Lung (tissue), 12 donors: ENCODE measurements around the gene ODAD3. TPM values are rescaled to one million over a fixed set of nuclear protein-coding genes. Genes with fewer than 3 reads are reported as not detected.
"Not testable (repeated sequence)": the region's sequence is repeated elsewhere in the genome, so short reads cannot be mapped to it uniquely, and the experiment has no call there.

ENCODE experiments used
- ATAC-seq: fragments of 200-7000 bp; cut with Tn5 transposase; one replicate; pipeline ENCODE4 v1.9.1; 2020; ENCODE audit warnings: moderate number of reproducible peaks; ENCODE audit not compliant: insufficient read depth, low FRiP score
- DNase-seq, 3 donors: peaks; one replicate each; pipeline ENCODE4 v3.0.0-alpha.2; 2013 to 2017
- H3K27ac ChIP-seq, 2 donors: one replicate each; pipeline ENCODE4 v1.5.1; 2013; ENCODE audit warnings: mild to moderate bottlenecking in 2 of 2, moderate library complexity in 2 of 2, control low read depth in 1 of 2, inconsistent platforms in 1 of 2, low read depth in 1 of 2, low read length in 1 of 2
- H3K27me3 ChIP-seq, 3 donors: one replicate each; pipeline ENCODE4 v1.5.1; 2013; ENCODE audit warnings: low read length in 2 of 3; ENCODE audit not compliant: control insufficient read depth in 3 of 3, insufficient read depth in 3 of 3
- H3K36me3 ChIP-seq, 4 donors: one replicate each; pipeline ENCODE4 v1.5.1; 2013; ENCODE audit warnings: low read length in 4 of 4, mild to moderate bottlenecking in 1 of 4, moderate library complexity in 1 of 4; ENCODE audit not compliant: control insufficient read depth in 4 of 4, insufficient read depth in 4 of 4
- H3K4me1 ChIP-seq, 5 donors: one replicate each; pipeline ENCODE4 v1.5.1; 2013; ENCODE audit warnings: low read length in 5 of 5, mild to moderate bottlenecking in 2 of 5, moderate library complexity in 1 of 5; ENCODE audit not compliant: control insufficient read depth in 5 of 5, insufficient read depth in 5 of 5
- H3K4me3 ChIP-seq: one replicate; pipeline ENCODE4 v1.5.1; 2013; ENCODE audit warnings: mild to moderate bottlenecking, control low read depth, moderate library complexity
- H3K9ac ChIP-seq, 2 donors: one replicate each; pipeline ENCODE4 v1.5.1; 2013; ENCODE audit warnings: low read length in 2 of 2, control low read depth in 1 of 2; ENCODE audit not compliant: insufficient read depth in 1 of 2
- H3K9me3 ChIP-seq, 4 donors: one replicate each; pipeline ENCODE4 v1.5.1; 2013; ENCODE audit warnings: low read length in 3 of 4, mild to moderate bottlenecking in 1 of 4, moderate library complexity in 1 of 4; ENCODE audit not compliant: control insufficient read depth in 4 of 4, insufficient read depth in 3 of 4
- WGBS, 2 donors: extraction: QIAGEN DNeasy Blood & Tissue Kit; methylation state at CpG; one replicate each; pipeline ENCODE4 v1.1.7; 2013; 5-methylcytosine and 5-hydroxymethylcytosine counted together
- polyA plus RNA-seq, 2 donors: library from polyadenylated mRNA; stranded (reverse); fragments of 200-250 nt; gene quantifications; one replicate each; pipeline ENCODE4 v1.2.1, GENCODE V29; 2013
- total RNA-seq, 2 donors: library from RNA; depleted of rRNA in 1 of 2; stranded (reverse); fragments of >200 nt in 1 of 2; gene quantifications; one replicate each; pipeline ENCODE4 v1.2.1, GENCODE V29; 2014 to 2021
- TF ChIP-seq, protein P1 (sequence below): IDR thresholded peaks from 2 replicates; pipeline ENCODE4 v1.5.1; 2012; ENCODE audit warnings: mild to moderate bottlenecking; ENCODE audit errors: control extremely low read depth, extremely low read depth
- donor health status: control.
- donor health status: control.
- donor health status: Bipolar disorder and iron deficiency.
- donor health status: healthy.
- donor health status: DM: yes; HTN: yes; CAD: no.

The ODAD3 gene
- total and polyA plus RNA-seq, 4 donors = 2.0 to 9.8 (median 4.2) TPM

DNA sequence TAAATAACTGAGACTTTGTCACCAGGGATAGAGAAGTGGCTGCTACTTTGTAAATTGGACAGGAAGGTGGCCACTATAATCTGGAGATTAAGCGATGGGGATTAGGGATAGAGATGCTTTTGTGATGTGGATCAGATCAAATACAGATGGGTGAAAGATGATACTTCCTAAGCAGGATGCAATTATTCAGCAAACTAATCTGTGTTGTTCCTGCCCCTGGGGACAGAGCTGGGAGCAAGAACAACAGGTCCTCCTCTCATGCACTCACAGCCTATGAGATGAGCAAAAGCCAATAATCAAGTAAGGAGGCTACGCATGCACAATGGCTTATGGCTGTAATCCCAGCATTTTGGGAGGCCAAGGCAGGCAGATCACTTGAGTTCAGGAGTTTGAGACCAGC, 20.4 kb downstream of the ODAD3 start:
- Histone ChIP-seq H3K9me3 (peaks cover 0 to 2% (median 0%) of the 10 kb centered on the region in 4 donors), H3K27me3 (peaks cover 0 to 14% (median 11%) of the 10 kb centered on the region in 3 donors), H3K36me3 (peaks cover 0 to 1% (median 0%) of the 10 kb centered on the region in 4 donors), H3K27ac (no peak overlapping the region), H3K9ac (no peak overlapping the region), H3K4me3 (no peak overlapping the region), H3K4me1 (peaks cover 0 to 2% (median 0%) of the 10 kb centered on the region in 5 donors)
- no peak for ATAC-seq
- DNase-seq = no peak
- TF ChIP-seq, protein P1, sequence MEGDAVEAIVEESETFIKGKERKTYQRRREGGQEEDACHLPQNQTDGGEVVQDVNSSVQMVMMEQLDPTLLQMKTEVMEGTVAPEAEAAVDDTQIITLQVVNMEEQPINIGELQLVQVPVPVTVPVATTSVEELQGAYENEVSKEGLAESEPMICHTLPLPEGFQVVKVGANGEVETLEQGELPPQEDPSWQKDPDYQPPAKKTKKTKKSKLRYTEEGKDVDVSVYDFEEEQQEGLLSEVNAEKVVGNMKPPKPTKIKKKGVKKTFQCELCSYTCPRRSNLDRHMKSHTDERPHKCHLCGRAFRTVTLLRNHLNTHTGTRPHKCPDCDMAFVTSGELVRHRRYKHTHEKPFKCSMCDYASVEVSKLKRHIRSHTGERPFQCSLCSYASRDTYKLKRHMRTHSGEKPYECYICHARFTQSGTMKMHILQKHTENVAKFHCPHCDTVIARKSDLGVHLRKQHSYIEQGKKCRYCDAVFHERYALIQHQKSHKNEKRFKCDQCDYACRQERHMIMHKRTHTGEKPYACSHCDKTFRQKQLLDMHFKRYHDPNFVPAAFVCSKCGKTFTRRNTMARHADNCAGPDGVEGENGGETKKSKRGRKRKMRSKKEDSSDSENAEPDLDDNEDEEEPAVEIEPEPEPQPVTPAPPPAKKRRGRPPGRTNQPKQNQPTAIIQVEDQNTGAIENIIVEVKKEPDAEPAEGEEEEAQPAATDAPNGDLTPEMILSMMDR = no peak
- 95 to 96% methylated on average over 2 of the region's 2 CpGs for WGBS, 2 donors

DNA sequence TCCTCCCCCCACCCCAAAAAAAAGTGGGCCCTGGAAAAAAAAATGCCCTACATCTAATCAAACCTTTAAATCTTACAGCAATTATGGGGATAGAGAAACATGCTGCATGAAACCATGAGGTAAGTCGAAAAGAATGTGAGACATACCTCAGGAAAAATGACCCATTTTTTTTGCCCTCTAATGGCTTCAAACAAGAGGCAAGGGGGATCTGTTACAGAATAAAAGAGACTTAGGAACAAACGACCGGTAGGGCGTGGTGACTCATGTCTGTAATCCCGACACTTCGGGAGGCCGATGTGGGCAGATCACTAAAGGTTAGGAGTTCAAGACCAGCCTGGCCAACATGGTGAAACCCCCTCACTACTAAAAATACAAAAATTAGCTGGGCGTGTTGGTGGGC, 24.2 kb downstream of the ODAD3 start:
- TF ChIP-seq, protein P1 = no peak
- Histone ChIP-seq H3K4me3 (no peak overlapping the region), H3K9me3 (no peaks in the 10 kb centered on the region), H3K9ac (no peak overlapping the region), H3K36me3 (peaks cover 0 to 1% (median 0%) of the 10 kb centered on the region in 4 donors), H3K4me1 (no peaks in the 10 kb centered on the region), H3K27ac (no peak overlapping the region), H3K27me3 (peaks cover 0 to 7% (median 0%) of the 10 kb centered on the region in 3 donors)
- WGBS, 2 donors = 73 to 77% methylated on average over 8 of the region's 8 CpGs
- DNase-seq = no peak
- ATAC-seq = no peak

DNA sequence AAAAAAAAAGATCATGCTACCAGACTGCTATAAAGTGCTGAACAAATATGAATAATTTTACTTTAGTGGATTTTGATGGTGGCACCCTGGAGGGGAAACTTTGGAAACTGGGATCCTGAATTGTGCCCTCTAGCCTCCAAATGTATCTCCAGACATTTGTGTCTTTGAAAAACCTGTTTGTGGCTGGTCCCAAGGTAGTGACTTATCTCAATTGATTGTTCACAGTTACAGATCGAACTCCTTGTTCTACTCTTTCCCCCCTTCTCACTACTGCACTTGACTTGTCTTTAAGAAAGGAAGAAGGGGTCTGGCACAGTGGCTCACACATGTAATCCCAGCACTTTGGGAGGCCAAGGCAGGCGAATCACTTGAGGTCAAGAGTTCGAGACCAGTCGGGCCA, 26.3 kb downstream of the ODAD3 start:
- Histone ChIP-seq H3K9me3 (no peaks in the 10 kb centered on the region), H3K27ac (no peak overlapping the region), H3K9ac (no peak overlapping the region), H3K4me1 (no peaks in the 10 kb centered on the region), H3K4me3 (no peak overlapping the region), H3K27me3 (peaks cover 0 to 7% (median 0%) of the 10 kb centered on the region in 3 donors), H3K36me3 (peaks cover 0 to 1% (median 0%) of the 10 kb centered on the region in 4 donors)
- WGBS, 2 donors = 86 to 93% methylated on average over 4 of the region's 4 CpGs
- TF ChIP-seq, protein P1 = no peak
- ATAC-seq (no peak), DNase-seq (no peak)

DNA sequence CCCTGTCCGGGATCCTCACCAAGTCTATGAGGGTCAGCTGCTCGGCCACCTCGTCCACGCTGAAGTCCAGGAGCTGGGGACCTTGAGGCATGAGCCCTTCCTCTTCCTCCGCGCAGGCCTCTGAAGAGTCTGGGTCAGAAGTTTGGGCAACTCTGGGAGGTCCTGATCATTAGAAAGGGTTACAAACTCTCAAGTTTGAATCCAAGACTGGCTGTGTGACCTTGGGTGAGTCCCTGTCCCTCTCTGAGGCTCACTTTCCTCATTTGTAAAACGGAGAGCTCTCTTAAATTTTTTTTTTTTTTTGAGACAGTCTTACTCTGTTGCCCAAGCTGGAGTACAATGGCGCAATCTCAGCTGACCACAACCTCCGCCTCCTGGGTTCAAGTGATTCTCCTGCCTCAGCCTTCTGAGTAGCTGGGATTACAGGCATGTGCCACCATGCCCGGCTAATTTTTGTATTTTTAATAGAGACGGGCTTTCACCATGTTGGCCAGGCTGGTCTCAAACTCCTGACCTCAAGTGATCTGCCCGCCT, 28.2 kb downstream of the ODAD3 start:
- not testable (repeated sequence) for H3K36me3 ChIP-seq, DNase-seq, H3K27ac ChIP-seq, H3K9me3 ChIP-seq, H3K4me3 ChIP-seq, H3K9ac ChIP-seq, ATAC-seq, H3K4me1 ChIP-seq, H3K27me3 ChIP-seq
- WGBS, 2 donors = 61 to 73% methylated on average over 12 of the region's 12 CpGs
